ENCODE data around the gene GMEB2.
"Not testable (repeated sequence)": the region's sequence is repeated elsewhere in the genome, so short reads cannot be mapped to it uniquely, and the experiment has no call there.

Gene GMEB2

GRCh38 chr20:63639093-63639975 lies 12.4 kb upstream of the GMEB2 start:
- no peak overlapping the region for H3K27ac ChIP-seq
- in situ Hi-C loops (cut with HindIII; ENCODE audit: low pct_ligation_motif_present, low sequenced_read_pairs) = no loop called here
- TF ChIP-seq CTCF (IDR thresholded peaks at IDR 0.05; ENCODE audit: low read depth, low read length, missing control alignments) = no peak
- DNase-seq = no peak
- no peaks in the 10 kb centered on the region for H3K36me3 ChIP-seq (replicated peaks)
- no peaks in the 10 kb centered on the region for H3K27me3 ChIP-seq (replicated peaks)
- H3K4me3 ChIP-seq (ENCODE audit: low read depth, low read length) = no peak overlapping the region

DNA sequence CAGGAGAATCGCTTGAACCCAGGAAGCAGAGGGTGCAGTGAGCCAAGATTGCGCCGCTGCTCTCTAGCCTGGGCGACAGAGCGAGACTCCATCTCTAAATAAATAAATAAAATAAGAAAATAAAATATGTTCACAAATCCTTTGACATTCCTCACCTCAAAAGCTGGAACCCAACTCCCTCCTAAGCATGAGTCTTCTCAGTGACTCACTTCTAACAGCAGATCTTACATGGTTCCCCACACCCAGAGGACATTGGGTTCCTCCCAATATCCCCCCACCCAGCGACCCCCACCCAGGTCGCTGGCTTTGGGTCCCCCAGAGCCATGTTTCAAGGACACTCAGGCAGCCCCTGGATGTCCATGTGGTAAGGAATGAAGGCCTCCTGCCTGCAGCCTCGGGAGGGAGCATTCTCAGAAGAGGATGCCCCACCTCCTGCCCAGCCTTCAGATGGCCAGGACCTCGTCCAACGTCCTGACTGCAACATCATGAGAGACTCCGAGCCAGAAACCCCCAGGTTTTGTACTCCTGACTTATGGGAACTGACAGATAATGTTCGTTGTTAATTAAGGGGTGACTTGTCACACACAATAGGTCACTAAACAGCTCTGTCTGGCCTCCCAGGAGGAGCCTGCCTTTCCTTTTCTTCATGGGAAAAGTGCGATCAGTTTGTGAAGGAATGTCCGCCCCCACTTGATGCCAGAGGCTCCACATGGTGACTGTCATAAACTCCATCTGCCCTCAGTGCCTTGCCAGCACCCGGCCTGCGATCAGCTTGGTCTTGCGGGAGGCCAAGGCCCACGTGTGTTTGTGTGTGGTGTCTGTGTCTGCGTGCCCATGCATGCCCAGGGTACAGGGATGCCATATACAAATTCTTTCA lies 10.1 kb upstream of the GMEB2 start:
- in situ Hi-C loops (cut with HindIII; ENCODE audit: low pct_ligation_motif_present, low sequenced_read_pairs) = no loop called here
- Histone ChIP-seq H3K27me3 (replicated peaks) (no peaks in the 10 kb centered on the region), H3K36me3 (replicated peaks) (no peaks in the 10 kb centered on the region), H3K27ac (no peak overlapping the region), H3K4me3 (ENCODE audit: low read depth, low read length) (no peak overlapping the region)
- no peak for DNase-seq
- no peak for TF ChIP-seq CTCF (IDR thresholded peaks at IDR 0.05; ENCODE audit: low read depth, low read length, missing control alignments)

GRCh38 chr20:63635431-63636141 lies 8.7 kb upstream of the GMEB2 start:
- Histone ChIP-seq H3K36me3 (replicated peaks) (no peaks in the 10 kb centered on the region), H3K4me3 (ENCODE audit: low read depth, low read length) (no peak overlapping the region), H3K27ac (no peak overlapping the region), H3K27me3 (replicated peaks) (no peaks in the 10 kb centered on the region)
- no peak for TF ChIP-seq CTCF (IDR thresholded peaks at IDR 0.05; ENCODE audit: low read depth, low read length, missing control alignments)
- DNase-seq = no peak
- in situ Hi-C loops (cut with HindIII; ENCODE audit: low pct_ligation_motif_present, low sequenced_read_pairs) = no loop called here

DNA sequence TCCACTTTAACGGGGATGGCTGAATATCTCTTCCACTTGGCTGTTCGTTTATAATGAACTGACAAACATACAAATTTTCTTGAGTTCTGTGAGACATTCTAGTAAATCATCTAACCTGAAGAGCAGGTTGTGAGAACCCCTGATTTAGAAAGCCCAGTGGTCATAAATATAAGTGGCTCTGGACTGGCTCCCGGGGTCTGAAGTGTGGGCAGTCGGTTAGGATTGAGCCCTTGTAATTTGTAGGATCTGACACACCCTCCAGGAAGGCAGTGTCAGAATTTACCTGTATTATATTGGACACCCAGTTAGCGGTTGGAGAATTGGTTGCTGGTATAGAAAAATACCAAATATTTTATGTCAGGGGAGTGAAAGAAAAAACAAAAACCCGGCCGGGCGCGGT lies 6.8 kb upstream of the GMEB2 start:
- no peak for TF ChIP-seq CTCF (IDR thresholded peaks at IDR 0.05; ENCODE audit: low read depth, low read length, missing control alignments)
- H3K27me3 ChIP-seq (replicated peaks) = no peaks in the 10 kb centered on the region
- no peak overlapping the region for H3K27ac ChIP-seq
- H3K4me3 ChIP-seq (ENCODE audit: low read depth, low read length) = no peak overlapping the region
- no peak for DNase-seq
- no peaks in the 10 kb centered on the region for H3K36me3 ChIP-seq (replicated peaks)
- in situ Hi-C loops (cut with HindIII; ENCODE audit: low pct_ligation_motif_present, low sequenced_read_pairs) = no loop called here

DNA sequence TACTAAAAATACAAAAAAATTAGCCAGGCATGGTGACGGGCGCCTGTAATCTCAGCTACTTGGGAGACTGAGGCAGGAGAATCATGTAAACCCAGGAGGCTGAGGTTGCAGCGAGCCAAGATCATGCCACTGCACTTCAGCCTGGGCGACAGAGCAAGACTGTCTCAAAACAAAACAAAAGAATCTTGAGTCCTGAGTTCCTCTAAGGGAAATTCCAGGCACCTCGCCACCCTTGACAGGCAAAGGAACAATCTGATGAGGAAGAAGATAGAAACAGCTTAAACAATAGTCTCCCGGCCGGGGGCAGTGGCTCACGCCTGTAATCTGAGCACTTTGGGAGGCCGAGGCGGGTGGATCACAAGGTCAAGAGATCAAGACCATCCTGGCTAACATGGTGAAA lies 4.5 kb upstream of the GMEB2 start:
- H3K27ac ChIP-seq; H3K4me3 ChIP-seq (ENCODE audit: low read depth, low read length); DNase-seq; H3K36me3 ChIP-seq (replicated peaks); H3K27me3 ChIP-seq (replicated peaks); in situ Hi-C loops (cut with HindIII; ENCODE audit: low pct_ligation_motif_present, low sequenced_read_pairs): not testable (repeated sequence)

- H3K36me3 ChIP-seq (replicated peaks); H3K4me3 ChIP-seq (ENCODE audit: low read depth, low read length); DNase-seq; in situ Hi-C loops (cut with HindIII; ENCODE audit: low pct_ligation_motif_present, low sequenced_read_pairs); H3K27ac ChIP-seq; H3K27me3 ChIP-seq (replicated peaks): not testable (repeated sequence)
Measured at GRCh38 chr20:63630956-63631355, 4.1 kb upstream of the GMEB2 start.
